Hepatocyte (in vitro differentiated cells): Measurements from ENCODE around the gene HLA-F.

Experiments used
- CTCF ChIP-seq: fragments of 200-600 bp; sonication (generic); IDR thresholded peaks from 2 replicates; pipeline ENCODE4 v1.5.1; 2016; ENCODE audit warnings: antibody characterized with exemption, mild to moderate bottlenecking; ENCODE audit not compliant: poor library complexity
- EZH2phosphoT487 ChIP-seq: fragments of 200-600 bp; sonication (generic); IDR thresholded peaks from one replicate; pipeline ENCODE4 v1.6.1; 2018; ENCODE audit warnings: antibody characterized with exemption, mild to moderate bottlenecking, low read depth, moderate library complexity; ENCODE audit not compliant: unreplicated experiment, severe bottlenecking

- TF ChIP-seq EZH2phosphoT487: no peak
- TF ChIP-seq CTCF: no peak
Observed at GRCh38 chr6:29731281-29731680, 8.0 kb downstream of the HLA-F start.
